ENCODE results near the gene NTN3.

The NTN3 gene

DNA sequence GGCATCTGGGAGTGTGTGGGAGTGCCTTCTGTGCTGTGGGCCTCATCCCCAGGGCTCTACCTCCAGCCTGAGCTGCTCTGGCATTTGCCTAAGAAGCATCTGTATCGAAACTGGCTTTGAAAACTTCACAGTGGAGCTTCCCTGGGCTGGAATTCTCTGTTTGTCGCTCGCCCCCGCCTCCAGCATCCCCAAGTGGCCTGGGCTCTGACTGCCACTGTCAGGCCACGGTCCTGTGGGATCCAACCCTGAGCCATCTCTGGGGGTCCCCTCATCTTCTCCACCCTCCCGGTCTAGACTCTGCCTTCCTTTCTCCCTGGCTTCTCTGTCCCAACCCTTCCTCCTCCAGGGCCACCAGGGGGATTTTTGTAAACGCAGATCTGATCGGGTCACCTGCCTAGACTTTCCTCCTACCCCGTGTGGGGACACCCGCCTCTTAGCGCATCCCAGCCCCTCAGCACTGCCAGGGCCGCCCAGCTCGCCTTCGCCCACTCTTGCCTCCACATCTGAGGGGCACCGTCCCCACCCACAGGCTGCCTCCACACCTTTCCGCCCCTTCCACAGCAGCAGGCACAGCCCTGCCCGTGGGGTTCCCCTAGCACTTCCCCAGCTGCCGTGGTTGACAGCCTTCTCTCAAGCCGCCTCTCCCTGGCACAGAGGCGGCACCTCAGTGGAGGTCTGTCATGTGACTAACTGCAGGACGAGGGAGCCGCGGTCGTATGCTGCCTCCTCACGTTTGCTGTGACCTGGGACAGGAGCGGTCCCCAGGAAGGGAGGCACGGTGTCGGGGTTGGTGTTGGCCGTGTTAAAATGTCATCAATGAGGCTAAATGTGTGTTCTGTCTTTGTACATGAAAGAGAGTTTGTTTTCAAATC lies 15.8 kb downstream of the NTN3 start:
- TF ChIP-seq, protein P1, sequence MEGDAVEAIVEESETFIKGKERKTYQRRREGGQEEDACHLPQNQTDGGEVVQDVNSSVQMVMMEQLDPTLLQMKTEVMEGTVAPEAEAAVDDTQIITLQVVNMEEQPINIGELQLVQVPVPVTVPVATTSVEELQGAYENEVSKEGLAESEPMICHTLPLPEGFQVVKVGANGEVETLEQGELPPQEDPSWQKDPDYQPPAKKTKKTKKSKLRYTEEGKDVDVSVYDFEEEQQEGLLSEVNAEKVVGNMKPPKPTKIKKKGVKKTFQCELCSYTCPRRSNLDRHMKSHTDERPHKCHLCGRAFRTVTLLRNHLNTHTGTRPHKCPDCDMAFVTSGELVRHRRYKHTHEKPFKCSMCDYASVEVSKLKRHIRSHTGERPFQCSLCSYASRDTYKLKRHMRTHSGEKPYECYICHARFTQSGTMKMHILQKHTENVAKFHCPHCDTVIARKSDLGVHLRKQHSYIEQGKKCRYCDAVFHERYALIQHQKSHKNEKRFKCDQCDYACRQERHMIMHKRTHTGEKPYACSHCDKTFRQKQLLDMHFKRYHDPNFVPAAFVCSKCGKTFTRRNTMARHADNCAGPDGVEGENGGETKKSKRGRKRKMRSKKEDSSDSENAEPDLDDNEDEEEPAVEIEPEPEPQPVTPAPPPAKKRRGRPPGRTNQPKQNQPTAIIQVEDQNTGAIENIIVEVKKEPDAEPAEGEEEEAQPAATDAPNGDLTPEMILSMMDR (IDR thresholded peaks at IDR 0.05; ENCODE audit: insufficient read depth, low read depth, low read length, missing control alignments) = peak; percentile 39
- H3K4me3 ChIP-seq (ENCODE audit: low read depth, low read length) = no peak overlapping the region
- peak; percentile 79 for DNase-seq (ENCODE audit: low read depth)

DNA sequence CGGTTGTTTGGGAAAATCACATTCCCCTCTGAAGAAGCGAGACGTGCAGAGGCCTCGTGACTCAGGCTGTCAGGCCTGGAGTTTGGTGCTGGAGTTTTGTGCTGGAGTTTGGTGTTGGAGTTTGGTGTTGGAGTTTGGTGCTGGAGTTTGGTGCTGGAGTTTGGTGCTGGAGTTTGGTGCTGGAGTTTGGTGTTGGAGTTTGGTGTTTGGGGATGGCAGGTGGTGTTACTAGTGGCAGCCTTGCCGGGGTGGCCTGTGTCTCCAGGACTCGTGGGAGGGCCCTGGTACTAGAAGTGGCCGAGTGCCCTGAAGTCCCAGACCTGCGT lies 16.4 kb downstream of the NTN3 start:
- DNase-seq (ENCODE audit: low read depth) = no peak
- TF ChIP-seq, protein P1 (IDR thresholded peaks at IDR 0.05; ENCODE audit: insufficient read depth, low read depth, low read length, missing control alignments) = no peak
- no peak overlapping the region for H3K4me3 ChIP-seq (ENCODE audit: low read depth, low read length)

DNA sequence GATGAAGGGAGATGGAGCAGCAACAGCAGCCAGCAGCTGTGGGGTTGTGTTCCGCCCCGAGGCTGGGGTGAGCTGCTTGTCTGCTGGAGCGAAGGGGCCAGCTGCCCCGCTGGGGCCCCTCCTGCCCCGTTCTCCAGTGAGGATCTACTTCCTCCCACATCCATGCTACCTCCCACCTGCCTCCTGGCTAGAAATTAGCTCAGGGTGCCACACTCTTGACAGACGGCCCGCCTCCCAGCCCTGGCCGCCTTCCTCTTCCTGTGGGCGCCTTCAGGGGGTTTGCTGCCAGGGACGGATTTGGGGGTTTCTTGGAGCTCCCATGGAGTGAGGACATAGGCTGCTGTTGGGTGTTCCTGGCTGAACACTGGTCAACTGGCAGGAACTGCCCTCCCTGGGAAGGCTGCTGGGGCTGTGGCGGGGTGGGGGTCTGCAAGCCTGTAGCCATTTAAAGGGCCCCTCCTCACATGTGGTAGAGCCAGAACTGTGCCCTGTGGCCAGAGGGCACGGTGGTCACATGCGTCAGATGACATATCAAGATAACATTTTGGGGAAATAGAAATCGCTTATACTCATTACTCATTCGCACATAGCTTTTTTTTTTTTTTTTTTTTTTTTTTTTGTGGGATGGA lies 16.9 kb downstream of the NTN3 start:
- no peak overlapping the region for H3K4me3 ChIP-seq (ENCODE audit: low read depth, low read length)
- no peak for DNase-seq (ENCODE audit: low read depth)
- TF ChIP-seq, protein P1 (IDR thresholded peaks at IDR 0.05; ENCODE audit: insufficient read depth, low read depth, low read length, missing control alignments) = no peak

DNA sequence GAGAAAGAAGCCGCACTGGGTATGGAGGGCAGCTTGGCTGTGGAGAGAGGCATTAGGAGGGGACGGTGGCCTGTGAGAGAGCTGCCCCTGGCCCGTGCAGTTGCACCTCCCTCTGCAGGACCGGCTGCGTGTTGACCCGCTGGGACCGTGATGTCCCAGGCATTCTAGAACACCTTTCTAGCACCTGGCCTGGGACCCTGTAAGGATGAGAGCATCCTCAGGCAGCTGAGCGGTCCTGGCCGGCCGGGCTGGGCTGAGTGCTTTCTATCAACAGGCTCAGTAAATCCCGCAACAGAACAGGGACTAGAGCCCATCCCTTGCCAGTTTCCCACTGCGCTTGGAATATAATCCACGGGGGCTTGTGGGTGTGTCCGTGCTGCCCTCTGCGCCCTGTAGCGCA lies 18.5 kb downstream of the NTN3 start:
- no peak overlapping the region for H3K4me3 ChIP-seq (ENCODE audit: low read depth, low read length)
- TF ChIP-seq, protein P1 (IDR thresholded peaks at IDR 0.05; ENCODE audit: insufficient read depth, low read depth, low read length, missing control alignments) = no peak
- DNase-seq (ENCODE audit: low read depth) = no peak

DNA sequence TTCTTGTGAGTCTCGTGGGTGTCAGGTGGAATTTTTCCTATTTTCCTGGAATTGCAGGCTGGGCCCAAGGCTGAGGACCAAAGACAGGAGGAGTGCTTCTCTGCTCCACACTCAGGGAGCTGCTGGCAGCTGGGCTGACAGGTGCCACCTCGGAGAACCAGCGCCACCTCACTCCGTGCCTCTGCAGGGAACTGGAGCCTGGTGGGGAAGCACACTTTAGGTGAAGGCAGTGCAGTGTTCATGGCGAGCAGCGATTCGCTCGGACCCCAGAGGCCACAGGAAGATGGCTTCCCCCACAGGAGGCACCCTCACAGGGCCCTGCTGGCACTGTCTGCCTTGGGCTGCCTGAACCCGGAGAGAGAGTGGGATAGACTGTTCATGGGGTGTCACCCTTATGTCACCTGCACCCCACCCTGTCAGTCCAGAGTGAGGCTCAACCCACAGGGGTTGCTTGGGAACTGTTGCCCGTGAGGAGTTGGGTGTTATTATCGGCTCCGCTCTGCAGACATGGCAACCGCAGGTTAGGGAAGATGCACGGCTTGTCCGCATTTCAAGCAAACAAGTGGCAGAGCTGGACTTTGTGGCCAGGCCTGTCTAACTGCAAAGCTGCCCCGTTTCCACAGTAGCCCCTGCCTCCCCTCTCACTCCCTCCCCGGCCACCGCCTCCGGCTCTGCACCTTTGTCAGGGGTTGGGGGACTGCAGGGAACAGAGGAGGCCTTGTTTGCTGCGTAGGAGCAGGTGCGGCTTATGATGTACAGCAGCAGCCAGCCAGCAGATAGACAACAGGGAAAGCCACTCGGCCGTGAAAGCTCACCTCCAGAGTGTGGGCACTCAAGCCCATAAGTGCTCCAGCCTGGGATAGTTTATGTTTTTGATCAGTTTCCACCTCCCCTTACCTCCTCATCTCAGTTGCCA lies 19.4 kb downstream of the NTN3 start:
- no peak overlapping the region for H3K4me3 ChIP-seq (ENCODE audit: low read depth, low read length)
- no peak for DNase-seq (ENCODE audit: low read depth)
- TF ChIP-seq, protein P1 (IDR thresholded peaks at IDR 0.05; ENCODE audit: insufficient read depth, low read depth, low read length, missing control alignments) = no peak

DNA sequence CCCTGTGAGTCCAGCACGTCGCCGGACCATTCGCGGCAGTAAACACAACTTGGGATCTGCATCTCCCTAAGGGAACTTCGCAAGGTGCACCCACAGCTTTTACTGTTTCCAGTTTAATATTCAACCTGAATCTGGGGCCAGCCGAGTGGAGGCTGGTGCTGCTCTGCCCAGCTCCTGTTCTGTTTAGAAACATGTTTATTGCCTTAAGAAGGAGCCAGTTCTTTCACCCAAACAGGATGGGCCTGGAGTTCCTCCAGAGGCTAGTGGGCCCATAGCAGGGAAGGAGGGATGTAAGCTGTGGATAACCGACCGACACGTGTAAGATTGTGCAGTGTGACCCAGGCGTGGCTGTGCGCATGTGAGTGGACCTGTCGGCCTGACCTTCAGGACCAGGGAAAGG lies 21.2 kb downstream of the NTN3 start:
- TF ChIP-seq, protein P1 (IDR thresholded peaks at IDR 0.05; ENCODE audit: insufficient read depth, low read depth, low read length, missing control alignments) = no peak
- DNase-seq (ENCODE audit: low read depth) = no peak
- H3K4me3 ChIP-seq (ENCODE audit: low read depth, low read length) = no peak overlapping the region
